ENCODE measurements around the gene RNGTT.
A peak's percentile ranks its signal among the peaks of the same experiment; 100 is the strongest.

The RNGTT gene

DNA sequence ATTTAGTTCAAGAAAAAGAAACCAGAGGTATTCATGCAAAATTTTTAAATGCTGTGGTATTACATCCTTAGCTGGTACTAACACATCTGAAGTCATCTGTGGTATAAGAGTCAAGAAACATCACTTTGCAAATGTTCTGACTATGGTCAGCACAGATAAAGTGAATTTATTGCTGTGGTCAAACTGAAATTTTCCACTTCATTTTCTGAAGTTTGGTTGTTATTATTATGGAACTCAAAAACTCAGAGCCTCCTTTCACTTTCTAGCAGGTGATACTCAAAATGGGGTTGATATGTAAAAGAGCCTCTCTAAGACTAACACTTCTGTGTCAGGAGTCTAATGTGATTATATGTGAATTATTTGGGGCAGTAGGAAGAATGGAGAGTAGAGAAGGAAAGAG lies 257.8 kb downstream of the RNGTT start:
- Mint-ChIP-seq H3K4me3 (no peak overlapping the region), H3K36me3 (peaks cover 8 to 14% of the 10 kb centered on the region in 2 donors), H3K4me1 (peaks cover 4 to 31% of the 10 kb centered on the region in 2 donors), H3K27me3 (no peaks in the 10 kb centered on the region), H3K9me3 (peaks cover 0 to 3% of the 10 kb centered on the region in 2 donors), H3K27ac (peak overlapping the region; percentile 9)
- DNase-seq (no peak), ATAC-seq (replicated peaks) (peak; percentile 39 to 53)

DNA sequence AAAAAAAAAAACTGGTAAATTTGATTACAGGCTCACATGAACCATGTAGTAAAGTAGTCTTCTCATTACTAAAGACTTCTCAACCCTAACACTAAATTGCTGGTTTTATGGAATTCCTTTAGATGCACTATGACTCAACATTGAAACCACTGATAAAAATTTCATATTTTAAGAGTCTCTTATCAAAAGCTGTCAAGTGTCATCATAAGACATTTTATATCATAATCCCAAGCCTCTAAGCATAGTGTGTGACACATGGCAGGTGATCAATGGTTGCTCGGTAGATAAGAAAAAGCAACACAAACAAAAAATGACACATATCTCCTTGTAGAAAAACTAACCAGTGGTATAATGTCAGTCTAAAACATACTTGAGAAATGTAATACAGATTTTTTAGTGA lies 258.4 kb downstream of the RNGTT start:
- Mint-ChIP-seq H3K4me3 (no peak overlapping the region), H3K36me3 (peaks cover 12 to 17% of the 10 kb centered on the region in 2 donors), H3K4me1 (peaks cover 8 to 37% of the 10 kb centered on the region in 2 donors), H3K27me3 (no peaks in the 10 kb centered on the region), H3K9me3 (peaks cover 0 to 3% of the 10 kb centered on the region in 2 donors), H3K27ac (no peak overlapping the region)
- no peak for DNase-seq
- ATAC-seq (replicated peaks), result no peak

DNA sequence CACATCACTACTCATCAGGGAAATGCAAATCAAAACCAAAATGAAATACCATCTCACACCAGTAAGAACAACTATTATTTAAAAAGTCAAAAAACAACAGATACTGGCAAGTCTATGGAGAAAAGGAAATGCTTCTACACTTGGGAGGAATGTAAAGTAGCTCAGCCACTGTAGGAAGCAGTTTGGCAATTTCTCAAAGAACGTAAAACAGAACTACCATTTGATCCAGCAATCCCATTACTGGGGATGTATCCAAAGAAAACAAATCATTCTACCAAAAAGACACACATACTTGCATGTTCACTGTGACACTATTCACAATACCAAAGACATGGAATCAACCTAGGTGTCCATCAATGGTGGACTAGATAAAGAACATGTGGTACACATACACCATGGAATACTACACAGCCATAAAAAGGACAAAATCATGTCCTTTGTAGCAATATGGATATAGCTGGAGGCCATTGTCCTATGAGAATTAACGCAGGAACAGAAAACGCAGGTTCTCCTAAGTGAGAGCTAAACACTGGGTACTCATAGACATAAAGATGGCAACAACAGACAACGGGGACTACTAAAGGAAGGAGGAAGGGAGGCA lies 260.4 kb downstream of the RNGTT start:
- Mint-ChIP-seq H3K4me1 (peaks cover 8 to 39% of the 10 kb centered on the region in 2 donors), H3K27ac (no peak overlapping the region), H3K27me3 (no peaks in the 10 kb centered on the region), H3K36me3 (peaks cover 12 to 17% of the 10 kb centered on the region in 2 donors), H3K9me3 (peaks cover 0 to 3% of the 10 kb centered on the region in 2 donors), H3K4me3 (no peak overlapping the region)
- ATAC-seq (replicated peaks), result no peak
- DNase-seq, result no peak

DNA sequence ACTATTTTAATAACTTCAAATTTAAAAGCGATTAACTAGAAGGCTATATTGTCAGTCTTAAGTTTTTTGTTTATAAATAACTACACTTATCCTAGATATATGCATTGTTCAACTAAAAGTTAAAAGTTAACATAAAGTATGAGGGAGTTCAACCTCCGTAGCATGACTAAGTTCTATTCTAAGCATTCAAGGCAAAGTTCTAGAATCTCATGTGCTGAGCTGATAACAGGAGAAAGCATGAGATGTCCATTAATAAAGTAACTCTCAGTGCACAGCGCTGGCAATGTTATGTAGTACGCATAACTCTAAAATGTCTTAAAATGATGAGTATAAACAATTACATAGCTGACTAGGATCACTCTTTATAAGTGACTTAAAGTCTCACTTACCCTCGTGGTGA lies 264.8 kb downstream of the RNGTT start:
- Mint-ChIP-seq H3K36me3 (peaks cover 27 to 29% of the 10 kb centered on the region in 2 donors), H3K4me1 (peaks cover 3 to 24% of the 10 kb centered on the region in 2 donors), H3K27ac (no peak overlapping the region), H3K27me3 (no peaks in the 10 kb centered on the region), H3K9me3 (peaks cover 4 to 11% of the 10 kb centered on the region in 2 donors), H3K4me3 (no peak overlapping the region)
- ATAC-seq (replicated peaks), result no peak
- no peak for DNase-seq

DNA sequence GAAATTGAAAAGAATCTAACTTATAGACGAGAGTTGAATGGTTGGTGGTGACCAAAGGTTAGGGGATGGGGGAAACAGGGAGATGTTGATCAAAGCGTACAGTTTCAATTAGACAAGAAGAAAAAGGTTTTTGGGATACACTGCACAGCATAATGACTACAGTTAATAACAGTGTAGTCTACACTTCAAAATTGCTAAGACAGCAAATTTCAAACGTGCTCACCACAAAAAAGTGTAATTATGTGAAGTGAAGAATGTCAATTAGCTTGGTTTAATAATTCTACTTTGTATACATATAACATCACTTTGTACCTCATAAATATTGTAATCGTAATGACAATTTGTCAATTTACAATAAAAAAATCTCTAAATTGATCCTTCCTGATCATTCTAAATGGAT lies 267.5 kb downstream of the RNGTT start:
- DNase-seq, result no peak
- Mint-ChIP-seq H3K27ac (no peak overlapping the region), H3K4me1 (peaks cover 3 to 17% of the 10 kb centered on the region in 2 donors), H3K4me3 (no peak overlapping the region), H3K27me3 (no peaks in the 10 kb centered on the region), H3K9me3 (peaks cover 8 to 12% of the 10 kb centered on the region in 2 donors), H3K36me3 (peaks cover 27 to 32% of the 10 kb centered on the region in 2 donors)
- no peak for ATAC-seq (replicated peaks)

DNA sequence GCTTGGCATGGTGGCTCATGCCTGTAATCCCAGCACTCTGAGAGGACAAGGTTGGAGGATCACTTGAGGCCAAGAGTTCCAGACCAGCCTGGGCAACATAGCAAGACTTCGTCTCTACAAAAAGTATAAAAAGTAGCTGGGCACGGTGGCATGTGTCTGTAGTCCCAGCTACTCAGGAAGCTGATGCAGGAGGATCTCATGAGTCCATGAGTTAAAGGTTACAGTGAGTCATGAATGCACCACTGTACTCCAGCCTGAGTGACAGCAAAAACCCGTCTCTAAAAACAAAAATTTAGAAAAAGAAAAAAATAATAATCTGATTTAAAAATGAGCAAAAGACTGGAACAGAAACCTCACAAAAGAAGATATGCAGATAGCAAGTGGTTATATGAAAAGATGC lies 279.7 kb downstream of the RNGTT start:
- peaks cover 13 to 26% of the 10 kb centered on the region in 2 donors for H3K36me3 Mint-ChIP-seq
- no peak for ATAC-seq (replicated peaks)
- no peaks in the 10 kb centered on the region for H3K27me3 Mint-ChIP-seq
- peaks cover 4 to 6% of the 10 kb centered on the region in 2 donors for H3K9me3 Mint-ChIP-seq
- no peak overlapping the region for H3K27ac Mint-ChIP-seq
- peaks cover 4 to 6% of the 10 kb centered on the region in 2 donors for H3K4me1 Mint-ChIP-seq
- H3K4me3 Mint-ChIP-seq, result no peak overlapping the region
- no peak for DNase-seq

DNA sequence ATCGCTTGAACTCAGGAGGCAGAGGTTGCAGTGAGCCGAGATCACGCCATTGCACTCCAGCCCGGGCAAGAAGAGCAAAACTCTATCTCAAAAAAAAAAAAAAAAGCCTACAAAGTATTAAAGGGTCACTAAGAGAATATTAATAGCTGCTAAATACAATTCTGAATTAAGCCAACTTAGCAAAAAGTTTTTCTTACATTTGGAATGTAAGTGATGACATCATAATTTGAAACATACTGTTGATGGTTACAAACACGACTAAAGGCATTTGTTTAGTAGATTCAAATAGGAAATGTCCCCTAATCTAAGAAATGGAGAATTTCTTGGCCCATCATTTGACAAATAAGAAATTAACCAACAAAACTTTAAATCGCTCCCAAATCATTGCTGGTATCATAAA lies 282.8 kb downstream of the RNGTT start:
- ATAC-seq (replicated peaks) (no peak), DNase-seq (no peak)
- no peaks in the 10 kb centered on the region for H3K9me3 Mint-ChIP-seq
- peaks cover 17 to 30% of the 10 kb centered on the region in 2 donors for H3K36me3 Mint-ChIP-seq
- H3K27me3 Mint-ChIP-seq, result no peaks in the 10 kb centered on the region
- no peak overlapping the region for H3K27ac Mint-ChIP-seq
- no peak overlapping the region for H3K4me3 Mint-ChIP-seq
- H3K4me1 Mint-ChIP-seq, result peaks cover 4 to 6% of the 10 kb centered on the region in 2 donors

DNA sequence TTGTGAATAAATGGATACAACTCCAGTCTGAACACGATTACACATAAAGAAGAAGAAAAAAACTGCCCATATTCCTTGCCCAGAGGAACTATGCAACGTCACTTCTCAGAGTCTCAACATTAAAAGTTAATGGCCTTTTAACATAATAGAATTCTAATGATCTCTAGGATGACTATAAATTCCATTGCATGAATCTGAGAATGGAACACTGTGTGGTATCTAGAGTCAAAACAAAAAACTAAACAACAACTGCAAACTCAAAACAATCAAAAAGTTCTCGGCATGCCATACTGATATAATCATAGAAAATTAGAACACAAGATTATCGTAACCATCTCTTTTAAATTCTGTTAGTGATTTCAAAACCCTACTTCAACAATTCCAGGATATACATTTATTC lies 283.6 kb downstream of the RNGTT start:
- Mint-ChIP-seq H3K4me1 (peaks cover 3 to 6% of the 10 kb centered on the region in 2 donors), H3K27ac (no peak overlapping the region), H3K9me3 (no peaks in the 10 kb centered on the region), H3K27me3 (no peaks in the 10 kb centered on the region), H3K4me3 (no peak overlapping the region), H3K36me3 (peaks cover 18 to 35% of the 10 kb centered on the region in 2 donors)
- ATAC-seq (replicated peaks) (no peak), DNase-seq (no peak)

DNA sequence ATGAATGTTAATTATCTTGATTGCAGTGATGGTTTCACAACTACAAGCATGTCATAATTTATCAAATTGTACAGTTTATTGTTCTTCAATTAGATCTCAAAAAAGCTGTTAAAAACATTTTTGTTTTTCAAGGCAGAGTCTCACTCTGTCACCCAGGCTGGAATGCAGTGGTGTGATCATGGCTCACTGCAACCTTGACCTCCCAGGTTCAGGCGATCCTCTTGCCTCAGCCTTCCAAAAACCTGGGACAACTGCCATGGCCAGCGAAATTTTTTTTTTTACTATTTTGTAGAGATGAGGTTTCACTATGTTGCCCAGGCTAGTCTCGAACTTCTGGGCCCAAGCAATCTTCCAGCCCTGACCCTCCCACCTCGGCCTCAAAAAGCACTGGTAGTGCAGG lies 286.1 kb downstream of the RNGTT start:
- no peak overlapping the region for H3K4me3 Mint-ChIP-seq
- peaks cover under 1% of the 10 kb centered on the region in 2 donors for H3K4me1 Mint-ChIP-seq
- peaks cover 23 to 46% of the 10 kb centered on the region in 2 donors for H3K36me3 Mint-ChIP-seq
- ATAC-seq (replicated peaks) (no peak), DNase-seq (no peak)
- peaks cover 2 to 3% of the 10 kb centered on the region in 2 donors for H3K9me3 Mint-ChIP-seq
- no peaks in the 10 kb centered on the region for H3K27me3 Mint-ChIP-seq
- no peak overlapping the region for H3K27ac Mint-ChIP-seq

DNA sequence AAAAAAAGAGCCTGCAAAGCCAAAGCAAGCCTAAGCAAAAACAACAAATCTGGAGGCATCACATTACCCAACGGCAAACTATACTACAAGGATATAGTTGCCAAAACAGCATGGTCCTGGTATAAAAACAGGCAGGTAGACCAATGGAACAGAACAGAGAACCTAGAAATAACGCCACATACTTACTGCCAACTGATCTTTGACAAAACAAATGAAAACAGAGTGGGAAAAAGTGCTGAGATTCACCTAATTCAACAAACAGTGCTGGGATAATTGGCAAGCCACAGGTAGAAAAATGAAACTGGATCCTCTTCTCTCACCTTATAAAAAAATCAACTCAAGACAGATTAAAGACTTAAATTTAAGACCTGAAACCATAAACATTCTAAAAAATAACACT lies 291.8 kb downstream of the RNGTT start:
- ATAC-seq (replicated peaks), result no peak
- no peak overlapping the region for H3K4me3 Mint-ChIP-seq
- H3K27me3 Mint-ChIP-seq, result no peaks in the 10 kb centered on the region
- no peak overlapping the region for H3K27ac Mint-ChIP-seq
- DNase-seq, result no peak
- H3K36me3 Mint-ChIP-seq, result peaks cover 53 to 89% of the 10 kb centered on the region in 2 donors
- H3K9me3 Mint-ChIP-seq, result peaks cover 17 to 20% of the 10 kb centered on the region in 2 donors
- H3K4me1 Mint-ChIP-seq, result peaks cover 0 to 2% of the 10 kb centered on the region in 2 donors

DNA sequence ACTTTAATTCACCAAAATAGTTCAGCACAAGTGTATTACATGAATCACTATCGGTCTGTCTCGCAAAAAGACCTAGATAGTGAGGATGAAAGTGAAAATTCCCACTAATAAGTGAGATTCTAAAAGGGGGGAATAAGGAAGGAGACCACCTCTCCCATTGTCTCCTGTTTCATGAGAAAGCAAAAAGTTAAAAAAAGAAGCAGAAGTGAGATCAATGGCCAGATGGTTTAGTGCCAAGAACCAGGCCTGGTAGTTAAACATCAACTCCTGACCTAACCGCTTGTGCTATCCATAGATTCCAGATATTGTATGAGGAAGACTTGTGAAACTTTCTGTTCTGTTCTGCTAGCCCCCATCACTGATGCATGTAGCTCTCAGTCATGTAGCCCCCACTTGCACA lies 293.0 kb downstream of the RNGTT start:
- Mint-ChIP-seq H3K4me1 (peaks cover 0 to 2% of the 10 kb centered on the region in 2 donors), H3K36me3 (peaks cover 55 to 89% of the 10 kb centered on the region in 2 donors), H3K4me3 (no peak overlapping the region), H3K27ac (no peak overlapping the region), H3K9me3 (peaks cover 17 to 20% of the 10 kb centered on the region in 2 donors), H3K27me3 (no peaks in the 10 kb centered on the region)
- no peak for DNase-seq
- no peak for ATAC-seq (replicated peaks)

DNA sequence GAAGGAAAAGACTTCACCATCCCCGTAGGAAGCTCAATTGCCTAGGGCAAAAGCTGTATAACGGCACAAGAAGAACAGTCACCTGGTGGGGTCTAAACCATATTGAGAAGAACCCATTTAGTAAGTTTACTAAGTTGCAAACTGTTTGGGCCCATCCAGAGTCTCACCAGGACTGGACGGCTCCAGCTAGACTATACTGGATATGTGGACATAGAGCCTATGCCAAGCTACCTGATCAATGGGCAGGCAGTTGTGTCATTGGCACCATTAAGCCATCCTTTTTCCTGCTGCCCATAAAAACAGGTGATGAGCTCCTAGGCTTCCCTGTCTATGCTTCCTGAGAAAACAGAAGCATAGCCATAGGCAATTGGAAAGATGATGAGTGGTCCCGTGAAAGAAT lies 293.9 kb downstream of the RNGTT start:
- peaks cover 58 to 84% of the 10 kb centered on the region in 2 donors for H3K36me3 Mint-ChIP-seq
- H3K27ac Mint-ChIP-seq, result no peak overlapping the region
- H3K4me3 Mint-ChIP-seq, result no peak overlapping the region
- peaks cover 0 to 2% of the 10 kb centered on the region in 2 donors for H3K4me1 Mint-ChIP-seq
- H3K9me3 Mint-ChIP-seq, result peaks cover 17 to 22% of the 10 kb centered on the region in 2 donors
- H3K27me3 Mint-ChIP-seq, result no peaks in the 10 kb centered on the region
- no peak for ATAC-seq (replicated peaks)
- no peak for DNase-seq

DNA sequence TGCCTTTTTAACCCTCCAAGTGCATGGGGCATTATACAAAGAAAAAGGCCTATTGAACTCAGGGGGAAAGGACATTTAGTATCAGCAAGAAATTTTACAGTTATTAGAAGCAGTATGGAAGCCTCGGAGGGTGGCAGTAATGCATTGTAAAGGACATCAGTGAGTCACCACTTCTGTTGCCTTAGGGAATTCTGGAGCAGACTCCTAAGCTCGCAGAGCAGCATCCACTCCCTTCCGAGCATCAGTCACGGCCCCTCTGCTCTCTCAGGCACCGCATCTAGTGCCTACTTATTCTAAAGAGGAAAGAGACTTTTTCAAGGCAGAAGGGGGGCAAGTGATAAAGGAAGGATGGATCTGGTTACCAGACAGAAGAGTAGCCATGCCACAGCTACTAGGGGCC lies 296.5 kb downstream of the RNGTT start:
- Mint-ChIP-seq H3K9me3 (peaks cover 19 to 30% of the 10 kb centered on the region in 2 donors), H3K27ac (no peak overlapping the region), H3K36me3 (peaks cover 73 to 85% of the 10 kb centered on the region in 2 donors), H3K4me3 (no peak overlapping the region), H3K4me1 (peaks cover 16 to 20% of the 10 kb centered on the region in 2 donors), H3K27me3 (no peaks in the 10 kb centered on the region)
- DNase-seq, result no peak
- ATAC-seq (replicated peaks), result no peak

DNA sequence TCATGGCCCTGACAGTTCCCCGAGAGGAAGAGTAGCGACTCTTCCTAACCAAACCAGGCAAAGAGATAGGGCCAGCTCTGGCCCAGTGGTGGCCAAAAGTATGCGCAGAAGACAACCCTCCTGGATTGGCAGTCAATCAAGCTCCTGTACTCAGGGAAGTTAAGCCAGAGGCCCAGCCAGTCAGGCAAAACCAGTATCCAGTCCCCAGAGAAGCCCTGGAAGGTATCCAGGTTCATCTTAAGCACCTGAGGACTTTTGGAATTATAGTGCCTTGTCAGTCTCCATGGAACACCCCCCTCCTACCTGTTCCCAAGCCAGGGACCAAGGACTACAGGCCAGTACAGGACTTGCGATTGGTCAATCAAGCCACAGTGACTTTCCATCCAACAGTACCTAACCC lies 298.3 kb downstream of the RNGTT start:
- ATAC-seq (replicated peaks), result no peak
- Mint-ChIP-seq H3K27me3 (no peaks in the 10 kb centered on the region), H3K4me3 (no peak overlapping the region), H3K36me3 (peaks cover 69 to 84% of the 10 kb centered on the region in 2 donors), H3K27ac (no peak overlapping the region), H3K9me3 (peaks cover 22 to 29% of the 10 kb centered on the region in 2 donors), H3K4me1 (peaks cover 17 to 30% of the 10 kb centered on the region in 2 donors)
- no peak for DNase-seq

DNA sequence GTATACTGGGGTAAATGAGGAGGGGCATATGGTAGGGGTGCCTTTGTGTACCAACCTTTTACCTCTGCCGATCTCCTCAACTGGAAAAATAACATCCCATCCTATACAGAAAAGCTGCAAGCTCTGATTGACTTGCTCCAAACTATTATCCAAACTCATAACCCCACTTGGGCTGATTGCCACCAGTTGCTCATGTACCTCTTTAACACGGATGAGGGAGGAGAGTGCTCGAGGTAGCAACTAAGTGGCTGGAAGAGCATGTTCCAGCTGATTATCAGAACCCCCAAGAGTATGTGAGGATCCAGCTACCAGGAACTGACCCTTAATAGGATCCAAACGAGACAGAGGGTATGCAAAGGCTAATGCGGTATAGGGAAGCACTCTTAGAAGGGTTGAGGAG lies 299.6 kb downstream of the RNGTT start:
- no peak overlapping the region for H3K4me3 Mint-ChIP-seq
- H3K36me3 Mint-ChIP-seq, result peaks cover 74 to 86% of the 10 kb centered on the region in 2 donors
- no peak for ATAC-seq (replicated peaks)
- peaks cover 17 to 30% of the 10 kb centered on the region in 2 donors for H3K4me1 Mint-ChIP-seq
- no peak for DNase-seq
- no peak overlapping the region for H3K27ac Mint-ChIP-seq
- peaks cover 29 to 36% of the 10 kb centered on the region in 2 donors for H3K9me3 Mint-ChIP-seq
- no peaks in the 10 kb centered on the region for H3K27me3 Mint-ChIP-seq
